ENCODE measurements around the gene MCHR1. TPM values are rescaled to one million over a fixed set of nuclear protein-coding genes. Genes with fewer than 3 reads are reported as not detected.

The MCHR1 gene
- total RNA-seq, 1 donor from 2014 or later = 0.45 TPM

- no peaks in the 10 kb centered on the region for H3K36me3 ChIP-seq
- H4K20me1 ChIP-seq (ENCODE audit: low read depth) = no peaks in the 10 kb centered on the region
- no peak overlapping the region for H2AFZ ChIP-seq (replicated peaks)
Measured at GRCh38 chr22:40687706-40688105, 8.4 kb downstream of the MCHR1 start.

GRCh38 chr22:40690370-40690769 is 11.1 kb downstream of the MCHR1 start:
- no peak overlapping the region for H3K27ac ChIP-seq

More at GRCh38 chr22:40687706-40688105, 8.4 kb downstream of the MCHR1 start:
- no peaks in the 10 kb centered on the region for H3K27me3 ChIP-seq
- no peak for DNase-seq (ENCODE audit: low spot score)
- H3K4me3 ChIP-seq = no peak overlapping the region
- no peak overlapping the region for H3K27ac ChIP-seq
- H3K4me1 ChIP-seq = peaks cover 9% of the 10 kb centered on the region
- no peaks in the 10 kb centered on the region for H3K79me2 ChIP-seq (ENCODE audit: low read depth)
- no peak overlapping the region for H3K9ac ChIP-seq
- peaks cover 7% of the 10 kb centered on the region for H3F3A ChIP-seq (ENCODE audit: low read depth)
- Mint-ChIP-seq H3K9me3 (peaks cover 6% of the 10 kb centered on the region), H3K4me3 (no peak overlapping the region), H3K36me3 (no peaks in the 10 kb centered on the region), H3K27me3 (ENCODE audit: insufficient read depth, low read depth) (peaks cover 9% of the 10 kb centered on the region), H3K4me1 (peaks cover 19% of the 10 kb centered on the region), H3K27ac (no peak overlapping the region)
- no peaks in the 10 kb centered on the region for H3K9me3 ChIP-seq (ENCODE audit: low read depth)
- H3K4me2 ChIP-seq = no peak overlapping the region
- TF ChIP-seq CTCF (IDR thresholded peaks at IDR 0.05) = no peak
- no peak for TF ChIP-seq EZH2phosphoT487 (IDR thresholded peaks at IDR 0.05)
- no peak for TF ChIP-seq EZH2 (IDR thresholded peaks at IDR 0.05)

GRCh38 chr22:40691532-40691931 is 12.2 kb downstream of the MCHR1 start:
- Mint-ChIP-seq H3K36me3 (no peaks in the 10 kb centered on the region), H3K27me3 (ENCODE audit: insufficient read depth, low read depth) (peaks cover 15% of the 10 kb centered on the region), H3K4me3 (no peak overlapping the region), H3K27ac (no peak overlapping the region), H3K4me1 (peaks cover 5% of the 10 kb centered on the region), H3K9me3 (no peaks in the 10 kb centered on the region)
- TF ChIP-seq EZH2 (IDR thresholded peaks at IDR 0.05) = no peak
- TF ChIP-seq EZH2phosphoT487 (IDR thresholded peaks at IDR 0.05) = no peak
- Histone ChIP-seq H3K79me2 (ENCODE audit: low read depth) (no peaks in the 10 kb centered on the region), H3K27me3 (no peaks in the 10 kb centered on the region), H3F3A (ENCODE audit: low read depth) (no peaks in the 10 kb centered on the region), H3K36me3 (no peaks in the 10 kb centered on the region), H4K20me1 (ENCODE audit: low read depth) (no peaks in the 10 kb centered on the region), H3K4me3 (no peak overlapping the region), H3K4me1 (no peaks in the 10 kb centered on the region), H3K4me2 (no peak overlapping the region), H3K27ac (no peak overlapping the region), H2AFZ (replicated peaks) (no peak overlapping the region), H3K9ac (no peak overlapping the region), H3K9me3 (ENCODE audit: low read depth) (no peaks in the 10 kb centered on the region)
- DNase-seq (ENCODE audit: low spot score) = no peak

More at GRCh38 chr22:40690370-40690769, 11.1 kb downstream of the MCHR1 start:
- Histone ChIP-seq H3K79me2 (ENCODE audit: low read depth) (no peaks in the 10 kb centered on the region), H3K9ac (no peak overlapping the region), H2AFZ (replicated peaks) (peak overlapping the region; percentile 57), H4K20me1 (ENCODE audit: low read depth) (no peaks in the 10 kb centered on the region), H3K4me2 (no peak overlapping the region), H3K4me1 (no peaks in the 10 kb centered on the region), H3K9me3 (ENCODE audit: low read depth) (no peaks in the 10 kb centered on the region), H3K36me3 (no peaks in the 10 kb centered on the region), H3K27me3 (no peaks in the 10 kb centered on the region), H3F3A (ENCODE audit: low read depth) (no peaks in the 10 kb centered on the region), H3K4me3 (no peak overlapping the region)
- Mint-ChIP-seq H3K9me3 (peaks cover 1% of the 10 kb centered on the region), H3K27me3 (ENCODE audit: insufficient read depth, low read depth) (peaks cover 8% of the 10 kb centered on the region), H3K36me3 (no peaks in the 10 kb centered on the region), H3K4me1 (peaks cover 6% of the 10 kb centered on the region), H3K27ac (peak overlapping the region; percentile 36), H3K4me3 (no peak overlapping the region)
- no peak for DNase-seq (ENCODE audit: low spot score)
- TF ChIP-seq CTCF (IDR thresholded peaks at IDR 0.05) = no peak
- no peak for TF ChIP-seq EZH2 (IDR thresholded peaks at IDR 0.05)
- no peak for TF ChIP-seq EZH2phosphoT487 (IDR thresholded peaks at IDR 0.05)

GRCh38 chr22:40694411-40694810 is 15.1 kb downstream of the MCHR1 start:
- no peaks in the 10 kb centered on the region for H3K9me3 ChIP-seq (ENCODE audit: low read depth)
- H3K4me3 Mint-ChIP-seq = no peak overlapping the region
- H3F3A ChIP-seq (ENCODE audit: low read depth) = no peaks in the 10 kb centered on the region
- DNase-seq (ENCODE audit: low spot score) = no peak
- no peaks in the 10 kb centered on the region for H3K9me3 Mint-ChIP-seq
- H2AFZ ChIP-seq (replicated peaks) = no peak overlapping the region
- no peak overlapping the region for H3K9ac ChIP-seq
- H3K27me3 ChIP-seq = no peaks in the 10 kb centered on the region
- no peaks in the 10 kb centered on the region for H3K4me1 ChIP-seq
- peaks cover 5% of the 10 kb centered on the region for H3K4me1 Mint-ChIP-seq
- no peaks in the 10 kb centered on the region for H4K20me1 ChIP-seq (ENCODE audit: low read depth)
- no peak overlapping the region for H3K4me3 ChIP-seq
- H3K27me3 Mint-ChIP-seq (ENCODE audit: insufficient read depth, low read depth) = peaks cover 15% of the 10 kb centered on the region
- H3K4me2 ChIP-seq = no peak overlapping the region
- H3K79me2 ChIP-seq (ENCODE audit: low read depth) = no peaks in the 10 kb centered on the region
- no peaks in the 10 kb centered on the region for H3K36me3 ChIP-seq
- H3K27ac Mint-ChIP-seq = no peak overlapping the region
- no peaks in the 10 kb centered on the region for H3K36me3 Mint-ChIP-seq
- H3K27ac ChIP-seq = no peak overlapping the region
- TF ChIP-seq EZH2phosphoT487 (IDR thresholded peaks at IDR 0.05) (no peak), EZH2 (IDR thresholded peaks at IDR 0.05) (no peak), CTCF (IDR thresholded peaks at IDR 0.05) (no peak)
